ENCODE data around the gene CYP4F22.
A peak's percentile ranks its signal among the peaks of the same experiment; 100 is the strongest.

CYP4F22 gene

GRCh38 chr19:15563931-15564330 is 55.6 kb downstream of the CYP4F22 start:
- ChIA-PET POLR2A (no interaction called here), CTCF (no interaction called here)
- H3K27ac ChIP-seq (ENCODE audit: insufficient read depth in 1 of 2, low read depth in 1 of 2, low read length in 2 of 2, poor library complexity in 1 of 2, severe bottlenecking in 2 of 2) = no peak overlapping the region
- no peak for DNase-seq
- 89% methylated on average over 11 of the region's 14 CpGs for WGBS (ENCODE audit: insufficient coverage)
- no peaks in the 10 kb centered on the region for H3K36me3 ChIP-seq (ENCODE audit: control insufficient read depth in 4 of 4, insufficient read depth in 4 of 4, low read length in 3 of 4)
- no peak overlapping the region for H3K4me3 ChIP-seq (ENCODE audit: control insufficient read depth in 1 of 7, extremely low read depth in 1 of 7, insufficient read depth in 4 of 7, low read depth in 2 of 7, low read length in 6 of 7)
- H3K4me1 ChIP-seq (ENCODE audit: control extremely low read depth in 1 of 4, control insufficient read depth in 4 of 4, insufficient read depth in 4 of 4, low read length in 3 of 4) = peaks cover 0 to 13% (median 9%) of the 10 kb centered on the region in 4 experiments
- H3K27me3 ChIP-seq (replicated peaks in 2 of 5; ENCODE audit: control insufficient read depth in 4 of 5, insufficient read depth in 5 of 5, low read length in 4 of 5) = peaks cover 0 to 7% (median 0%) of the 10 kb centered on the region in 5 experiments
- no peaks in the 10 kb centered on the region for H3K9me3 ChIP-seq (ENCODE audit: control extremely low read depth in 1 of 5, control insufficient read depth in 4 of 5, insufficient read depth in 2 of 5, low read depth in 1 of 5, low read length in 4 of 5)

- POLR2A ChIA-PET = interaction anchor here (0.6 kb wide), 1 partner anchor 8 kb away, joined by 3 read pairs; no protein-coding TSS in a partner anchor
Observed at GRCh38 chr19:15564534-15565168, 56.3 kb downstream of the CYP4F22 start.

GRCh38 chr19:15570420-15570819 is 62.1 kb downstream of the CYP4F22 start:
- CTCF ChIA-PET = interaction anchor here (1.2 kb wide), 1 partner anchor 9 kb away, joined by 3 read pairs; no protein-coding TSS in a partner anchor
- H3K36me3 ChIP-seq (ENCODE audit: control insufficient read depth in 4 of 4, insufficient read depth in 4 of 4, low read length in 3 of 4) = no peaks in the 10 kb centered on the region
- POLR2A ChIA-PET = no interaction called here
- H3K4me1 ChIP-seq (ENCODE audit: control extremely low read depth in 1 of 4, control insufficient read depth in 4 of 4, insufficient read depth in 4 of 4, low read length in 3 of 4) = no peaks in the 10 kb centered on the region
- H3K4me3 ChIP-seq (ENCODE audit: control insufficient read depth in 1 of 7, extremely low read depth in 1 of 7, insufficient read depth in 4 of 7, low read depth in 2 of 7, low read length in 6 of 7) = no peak overlapping the region
- peaks cover 0 to 4% (median 0%) of the 10 kb centered on the region in 5 experiments for H3K27me3 ChIP-seq (replicated peaks in 2 of 5; ENCODE audit: control insufficient read depth in 4 of 5, insufficient read depth in 5 of 5, low read length in 4 of 5)
- H3K27ac ChIP-seq (ENCODE audit: insufficient read depth in 1 of 2, low read depth in 1 of 2, low read length in 2 of 2, poor library complexity in 1 of 2, severe bottlenecking in 2 of 2) = no peak overlapping the region
- 95% methylated on average over 3 of the region's 3 CpGs for WGBS (ENCODE audit: insufficient coverage)
- DNase-seq = no peak
- H3K9me3 ChIP-seq (ENCODE audit: control extremely low read depth in 1 of 5, control insufficient read depth in 4 of 5, insufficient read depth in 2 of 5, low read depth in 1 of 5, low read length in 4 of 5) = no peaks in the 10 kb centered on the region

More at GRCh38 chr19:15564534-15565168, 56.3 kb downstream of the CYP4F22 start:
- CTCF ChIA-PET = no interaction called here
- H3K4me1 ChIP-seq (ENCODE audit: control extremely low read depth in 1 of 4, control insufficient read depth in 4 of 4, insufficient read depth in 4 of 4, low read length in 3 of 4) = peaks cover 0 to 13% (median 9%) of the 10 kb centered on the region in 4 experiments
- no peak overlapping the region for H3K4me3 ChIP-seq (ENCODE audit: control insufficient read depth in 1 of 7, extremely low read depth in 1 of 7, insufficient read depth in 4 of 7, low read depth in 2 of 7, low read length in 6 of 7)
- H3K27me3 ChIP-seq (replicated peaks in 2 of 5; ENCODE audit: control insufficient read depth in 4 of 5, insufficient read depth in 5 of 5, low read length in 4 of 5) = peaks cover 0 to 9% (median 0%) of the 10 kb centered on the region in 5 experiments
- no peak for DNase-seq
- no peaks in the 10 kb centered on the region for H3K36me3 ChIP-seq (ENCODE audit: control insufficient read depth in 4 of 4, insufficient read depth in 4 of 4, low read length in 3 of 4)
- no peak overlapping the region for H3K27ac ChIP-seq (ENCODE audit: insufficient read depth in 1 of 2, low read depth in 1 of 2, low read length in 2 of 2, poor library complexity in 1 of 2, severe bottlenecking in 2 of 2)
- WGBS (ENCODE audit: insufficient coverage) = 96% methylated on average over 6 of the region's 7 CpGs
- no peaks in the 10 kb centered on the region for H3K9me3 ChIP-seq (ENCODE audit: control extremely low read depth in 1 of 5, control insufficient read depth in 4 of 5, insufficient read depth in 2 of 5, low read depth in 1 of 5, low read length in 4 of 5)

GRCh38 chr19:15575406-15575805 is 67.1 kb downstream of the CYP4F22 start:
- Histone ChIP-seq H3K27me3 (replicated peaks in 2 of 5; ENCODE audit: control insufficient read depth in 4 of 5, insufficient read depth in 5 of 5, low read length in 4 of 5) (peaks cover 0 to 2% (median 0%) of the 10 kb centered on the region in 5 experiments), H3K4me1 (ENCODE audit: control extremely low read depth in 1 of 4, control insufficient read depth in 4 of 4, insufficient read depth in 4 of 4, low read length in 3 of 4) (no peaks in the 10 kb centered on the region), H3K36me3 (ENCODE audit: control insufficient read depth in 4 of 4, insufficient read depth in 4 of 4, low read length in 3 of 4) (no peaks in the 10 kb centered on the region), H3K4me3 (ENCODE audit: control insufficient read depth in 1 of 7, extremely low read depth in 1 of 7, insufficient read depth in 4 of 7, low read depth in 2 of 7, low read length in 6 of 7) (no peak overlapping the region), H3K9me3 (ENCODE audit: control extremely low read depth in 1 of 5, control insufficient read depth in 4 of 5, insufficient read depth in 2 of 5, low read depth in 1 of 5, low read length in 4 of 5) (no peaks in the 10 kb centered on the region), H3K27ac (ENCODE audit: insufficient read depth in 1 of 2, low read depth in 1 of 2, low read length in 2 of 2, poor library complexity in 1 of 2, severe bottlenecking in 2 of 2) (no peak overlapping the region)
- ChIA-PET POLR2A (no interaction called here), CTCF (interaction anchor here (0.8 kb wide), 1 partner anchor 54 kb away, joined by 3 read pairs; no protein-coding TSS in a partner anchor)
- WGBS (ENCODE audit: insufficient coverage) = 80% methylated on average over 5 of the region's 6 CpGs
- no peak for DNase-seq

- H3K4me3 ChIP-seq (ENCODE audit: control insufficient read depth in 1 of 7, extremely low read depth in 1 of 7, insufficient read depth in 4 of 7, low read depth in 2 of 7, low read length in 6 of 7) = no peak overlapping the region
- H3K4me1 ChIP-seq (ENCODE audit: control extremely low read depth in 1 of 4, control insufficient read depth in 4 of 4, insufficient read depth in 4 of 4, low read length in 3 of 4) = no peaks in the 10 kb centered on the region
- peaks cover 0 to 5% (median 0%) of the 10 kb centered on the region in 5 experiments for H3K27me3 ChIP-seq (replicated peaks in 2 of 5; ENCODE audit: control insufficient read depth in 4 of 5, insufficient read depth in 5 of 5, low read length in 4 of 5)
- CTCF ChIA-PET = no interaction called here
- POLR2A ChIA-PET = no interaction called here
- H3K27ac ChIP-seq (ENCODE audit: insufficient read depth in 1 of 2, low read depth in 1 of 2, low read length in 2 of 2, poor library complexity in 1 of 2, severe bottlenecking in 2 of 2) = no peak overlapping the region
- 81% methylated on average over 12 of the region's 12 CpGs for WGBS (ENCODE audit: insufficient coverage)
- H3K36me3 ChIP-seq (ENCODE audit: control insufficient read depth in 4 of 4, insufficient read depth in 4 of 4, low read length in 3 of 4) = no peaks in the 10 kb centered on the region
- no peak for DNase-seq
- no peaks in the 10 kb centered on the region for H3K9me3 ChIP-seq (ENCODE audit: control extremely low read depth in 1 of 5, control insufficient read depth in 4 of 5, insufficient read depth in 2 of 5, low read depth in 1 of 5, low read length in 4 of 5)
Observed at GRCh38 chr19:15576526-15577156, 68.3 kb downstream of the CYP4F22 start.

GRCh38 chr19:15577184-15577771 is 69.0 kb downstream of the CYP4F22 start:
- Histone ChIP-seq H3K27ac (ENCODE audit: insufficient read depth in 1 of 2, low read depth in 1 of 2, low read length in 2 of 2, poor library complexity in 1 of 2, severe bottlenecking in 2 of 2) (no peak overlapping the region), H3K4me3 (ENCODE audit: control insufficient read depth in 1 of 7, extremely low read depth in 1 of 7, insufficient read depth in 4 of 7, low read depth in 2 of 7, low read length in 6 of 7) (no peak overlapping the region), H3K9me3 (ENCODE audit: control extremely low read depth in 1 of 5, control insufficient read depth in 4 of 5, insufficient read depth in 2 of 5, low read depth in 1 of 5, low read length in 4 of 5) (no peaks in the 10 kb centered on the region), H3K36me3 (ENCODE audit: control insufficient read depth in 4 of 4, insufficient read depth in 4 of 4, low read length in 3 of 4) (no peaks in the 10 kb centered on the region), H3K27me3 (replicated peaks in 2 of 5; ENCODE audit: control insufficient read depth in 4 of 5, insufficient read depth in 5 of 5, low read length in 4 of 5) (peaks cover 0 to 5% (median 0%) of the 10 kb centered on the region in 5 experiments), H3K4me1 (ENCODE audit: control extremely low read depth in 1 of 4, control insufficient read depth in 4 of 4, insufficient read depth in 4 of 4, low read length in 3 of 4) (no peaks in the 10 kb centered on the region)
- DNase-seq = peak in 1 of 3 donors; percentile 34
- CTCF ChIA-PET = interaction anchor here (0.8 kb wide), 1 partner anchor 97 kb away, joined by 3 read pairs; no protein-coding TSS in a partner anchor
- POLR2A ChIA-PET = no interaction called here
- 92% methylated on average over 5 of the region's 6 CpGs for WGBS (ENCODE audit: insufficient coverage)

GRCh38 chr19:15583346-15583745 is 75.0 kb downstream of the CYP4F22 start:
- POLR2A ChIA-PET = no interaction called here
- Histone ChIP-seq H3K4me1 (ENCODE audit: control extremely low read depth in 1 of 4, control insufficient read depth in 4 of 4, insufficient read depth in 4 of 4, low read length in 3 of 4) (peaks cover 0 to 7% (median 2%) of the 10 kb centered on the region in 4 experiments), H3K27me3 (replicated peaks in 2 of 5; ENCODE audit: control insufficient read depth in 4 of 5, insufficient read depth in 5 of 5, low read length in 4 of 5) (peaks cover 0 to 8% (median 3%) of the 10 kb centered on the region in 5 experiments), H3K4me3 (ENCODE audit: control insufficient read depth in 1 of 7, extremely low read depth in 1 of 7, insufficient read depth in 4 of 7, low read depth in 2 of 7, low read length in 6 of 7) (no peak overlapping the region), H3K9me3 (ENCODE audit: control extremely low read depth in 1 of 5, control insufficient read depth in 4 of 5, insufficient read depth in 2 of 5, low read depth in 1 of 5, low read length in 4 of 5) (no peaks in the 10 kb centered on the region), H3K27ac (ENCODE audit: insufficient read depth in 1 of 2, low read depth in 1 of 2, low read length in 2 of 2, poor library complexity in 1 of 2, severe bottlenecking in 2 of 2) (no peak overlapping the region), H3K36me3 (ENCODE audit: control insufficient read depth in 4 of 4, insufficient read depth in 4 of 4, low read length in 3 of 4) (no peaks in the 10 kb centered on the region)
- WGBS (ENCODE audit: insufficient coverage) = 83% methylated on average over 7 of the region's 12 CpGs
- no peak for DNase-seq
- CTCF ChIA-PET = no interaction called here

Measured in common myeloid progenitor, CD34-positive (primary cell).